ENCODE results near the gene MYOC. TPM values are rescaled to one million over a fixed set of nuclear protein-coding genes. Genes with fewer than 3 reads are reported as not detected.

Gene MYOC
- total and polyA plus RNA-seq, 4 donors = 0.11 to 1.8 (median 0.58) TPM

DNA sequence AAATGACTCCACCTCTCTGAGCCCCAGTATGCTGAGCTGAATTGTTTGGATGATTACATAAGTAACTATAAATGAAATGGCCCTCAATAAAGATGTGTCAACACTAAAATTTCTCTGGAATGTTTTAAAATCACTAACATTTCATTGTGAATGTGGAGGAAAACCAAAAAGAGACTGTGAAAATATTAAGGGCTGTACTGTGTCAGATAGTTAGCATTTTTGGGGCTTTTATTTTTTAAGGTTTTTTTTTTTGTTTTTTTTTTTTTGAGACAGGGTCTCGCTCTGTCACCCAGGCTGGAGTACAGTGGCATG, 6.3 kb downstream of the MYOC start:
- Histone ChIP-seq H3K4me3 (no peak overlapping the region), H3K9ac (ENCODE audit: insufficient read depth in 1 of 2, low read length in 2 of 2) (no peak overlapping the region), H3K4me1 (ENCODE audit: control insufficient read depth in 5 of 5, insufficient read depth in 5 of 5, low read length in 5 of 5) (peaks cover 0 to 12% (median 3%) of the 10 kb centered on the region in 5 donors), H3K9me3 (ENCODE audit: control insufficient read depth in 4 of 4, insufficient read depth in 3 of 4, low read length in 3 of 4) (no peaks in the 10 kb centered on the region), H3K36me3 (ENCODE audit: control insufficient read depth in 4 of 4, insufficient read depth in 4 of 4, low read length in 4 of 4) (no peaks in the 10 kb centered on the region), H3K27me3 (ENCODE audit: control insufficient read depth in 3 of 3, insufficient read depth in 3 of 3, low read length in 2 of 3) (no peaks in the 10 kb centered on the region), H3K27ac (ENCODE audit: low read depth in 1 of 2, low read length in 1 of 2) (no peak overlapping the region)
- WGBS, 2 donors = 81 to 100% methylated on average over 1 of the region's 1 CpG
- TF ChIP-seq, protein P1, sequence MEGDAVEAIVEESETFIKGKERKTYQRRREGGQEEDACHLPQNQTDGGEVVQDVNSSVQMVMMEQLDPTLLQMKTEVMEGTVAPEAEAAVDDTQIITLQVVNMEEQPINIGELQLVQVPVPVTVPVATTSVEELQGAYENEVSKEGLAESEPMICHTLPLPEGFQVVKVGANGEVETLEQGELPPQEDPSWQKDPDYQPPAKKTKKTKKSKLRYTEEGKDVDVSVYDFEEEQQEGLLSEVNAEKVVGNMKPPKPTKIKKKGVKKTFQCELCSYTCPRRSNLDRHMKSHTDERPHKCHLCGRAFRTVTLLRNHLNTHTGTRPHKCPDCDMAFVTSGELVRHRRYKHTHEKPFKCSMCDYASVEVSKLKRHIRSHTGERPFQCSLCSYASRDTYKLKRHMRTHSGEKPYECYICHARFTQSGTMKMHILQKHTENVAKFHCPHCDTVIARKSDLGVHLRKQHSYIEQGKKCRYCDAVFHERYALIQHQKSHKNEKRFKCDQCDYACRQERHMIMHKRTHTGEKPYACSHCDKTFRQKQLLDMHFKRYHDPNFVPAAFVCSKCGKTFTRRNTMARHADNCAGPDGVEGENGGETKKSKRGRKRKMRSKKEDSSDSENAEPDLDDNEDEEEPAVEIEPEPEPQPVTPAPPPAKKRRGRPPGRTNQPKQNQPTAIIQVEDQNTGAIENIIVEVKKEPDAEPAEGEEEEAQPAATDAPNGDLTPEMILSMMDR (IDR thresholded peaks at IDR 0.05; ENCODE audit: control extremely low read depth, extremely low read depth) = no peak
- ATAC-seq (ENCODE audit: insufficient read depth, low FRiP score) = no peak
- no peak for DNase-seq

DNA sequence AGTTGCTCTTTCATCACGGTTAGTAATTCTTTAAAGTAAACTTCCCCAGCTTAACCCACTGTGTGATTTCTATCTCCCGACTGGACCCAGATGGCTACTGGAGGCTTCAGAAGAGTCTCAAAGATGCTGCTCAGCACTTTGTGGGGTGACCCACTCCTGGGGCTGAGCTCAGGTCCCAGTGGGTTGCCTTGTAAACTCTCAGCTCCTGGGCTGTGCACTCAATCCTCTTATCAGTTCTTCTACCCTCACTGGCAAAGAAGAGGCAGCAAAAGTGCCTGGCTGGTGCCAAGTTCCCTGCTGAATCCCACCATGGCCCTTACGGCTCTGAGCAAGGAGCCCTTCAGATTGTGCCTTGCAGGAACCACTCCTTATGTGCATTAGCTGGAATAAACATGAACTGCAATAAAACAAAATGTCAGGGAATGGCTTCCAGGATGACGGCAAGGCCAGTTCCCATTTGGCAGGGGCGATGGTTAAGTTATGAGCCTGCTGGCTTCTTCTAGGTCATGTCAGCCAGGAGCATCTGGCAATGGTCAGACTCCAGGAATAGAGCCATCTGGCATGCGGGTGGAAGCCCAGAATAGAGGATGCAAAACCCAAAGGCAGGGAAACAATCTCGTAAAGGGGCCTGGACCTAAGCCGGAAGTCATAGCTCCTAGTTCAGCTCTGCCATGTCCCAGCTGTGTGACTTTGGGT, 6.8 kb downstream of the MYOC start:
- Histone ChIP-seq H3K9ac (ENCODE audit: insufficient read depth in 1 of 2, low read length in 2 of 2) (no peak overlapping the region), H3K36me3 (ENCODE audit: control insufficient read depth in 4 of 4, insufficient read depth in 4 of 4, low read length in 4 of 4) (no peaks in the 10 kb centered on the region), H3K9me3 (ENCODE audit: control insufficient read depth in 4 of 4, insufficient read depth in 3 of 4, low read length in 3 of 4) (no peaks in the 10 kb centered on the region), H3K4me1 (ENCODE audit: control insufficient read depth in 5 of 5, insufficient read depth in 5 of 5, low read length in 5 of 5) (peaks cover 0 to 12% (median 3%) of the 10 kb centered on the region in 5 donors), H3K27me3 (ENCODE audit: control insufficient read depth in 3 of 3, insufficient read depth in 3 of 3, low read length in 2 of 3) (no peaks in the 10 kb centered on the region), H3K4me3 (no peak overlapping the region), H3K27ac (ENCODE audit: low read depth in 1 of 2, low read length in 1 of 2) (peak overlapping the region; percentile 48 to 69)
- peak; percentile 52 to 71 (median 53) for DNase-seq
- WGBS, 2 donors = 57 to 73% methylated on average over 8 of the region's 8 CpGs
- TF ChIP-seq, protein P1 (IDR thresholded peaks at IDR 0.05; ENCODE audit: control extremely low read depth, extremely low read depth) = no peak
- ATAC-seq (ENCODE audit: insufficient read depth, low FRiP score) = no peak

DNA sequence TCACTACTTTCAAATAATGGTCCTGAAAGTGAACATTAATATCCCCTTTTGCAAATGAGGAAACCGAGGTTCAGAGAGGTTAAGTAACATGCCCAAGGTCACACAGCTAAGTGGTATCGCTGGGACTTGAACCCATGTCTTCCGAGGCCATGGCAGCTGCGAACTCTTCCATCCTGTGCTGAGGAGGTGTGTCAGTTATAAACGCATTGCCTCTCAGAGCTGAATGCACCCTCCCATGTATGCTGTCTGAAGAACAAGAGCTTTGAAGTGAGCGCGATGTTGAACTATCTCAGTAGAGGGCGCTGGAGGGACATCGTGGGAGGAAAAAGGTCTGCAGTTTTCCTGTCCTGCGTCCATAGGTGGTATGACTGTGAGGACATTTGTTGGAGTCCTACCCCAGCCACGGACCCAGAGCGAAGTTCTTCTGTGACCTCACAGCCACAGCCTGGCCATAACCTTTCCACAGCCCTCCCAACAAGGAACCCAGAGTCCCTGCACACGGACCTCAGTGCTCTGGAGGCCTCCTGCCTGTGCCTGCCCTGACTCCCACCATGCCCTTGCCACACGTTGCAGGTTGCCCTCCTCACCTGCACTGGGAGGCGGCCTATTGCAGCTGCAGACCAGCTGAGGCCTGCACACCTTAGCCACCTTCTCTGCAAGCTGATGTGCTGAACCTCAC, 7.5 kb downstream of the MYOC start:
- ATAC-seq (ENCODE audit: insufficient read depth, low FRiP score) = peak; percentile 83
- WGBS, 2 donors = 15 to 17% methylated on average over 15 of the region's 15 CpGs
- Histone ChIP-seq H3K27me3 (ENCODE audit: control insufficient read depth in 3 of 3, insufficient read depth in 3 of 3, low read length in 2 of 3) (no peaks in the 10 kb centered on the region), H3K9me3 (ENCODE audit: control insufficient read depth in 4 of 4, insufficient read depth in 3 of 4, low read length in 3 of 4) (no peaks in the 10 kb centered on the region), H3K4me1 (ENCODE audit: control insufficient read depth in 5 of 5, insufficient read depth in 5 of 5, low read length in 5 of 5) (peaks cover 0 to 12% (median 3%) of the 10 kb centered on the region in 5 donors), H3K36me3 (ENCODE audit: control insufficient read depth in 4 of 4, insufficient read depth in 4 of 4, low read length in 4 of 4) (no peaks in the 10 kb centered on the region), H3K9ac (ENCODE audit: insufficient read depth in 1 of 2, low read length in 2 of 2) (peak overlapping the region in 1 of 2 donors; percentile 48), H3K27ac (ENCODE audit: low read depth in 1 of 2, low read length in 1 of 2) (peak overlapping the region; percentile 48 to 69), H3K4me3 (no peak overlapping the region)
- TF ChIP-seq, protein P1 (IDR thresholded peaks at IDR 0.05; ENCODE audit: control extremely low read depth, extremely low read depth) = peak; percentile 52
- DNase-seq = peak; percentile 79 to 89 (median 89)
